ENCODE measurements around the gene MAST4. TPM values are rescaled to one million over a fixed set of nuclear protein-coding genes. Genes with fewer than 3 reads are reported as not detected.

The MAST4 gene
- total RNA-seq, 4 donors from 2014 or later = 16.2 to 32.8 (median 25.0) TPM

GRCh38 chr5:66642538-66642937, 46.3 kb downstream of the MAST4 start:
- no peak for ATAC-seq
- no peaks in the 10 kb centered on the region for H3K4me1 ChIP-seq
- no peaks in the 10 kb centered on the region for H3K27me3 ChIP-seq
- no peak overlapping the region for H3K4me3 ChIP-seq
- no peak overlapping the region for H3K27ac ChIP-seq
- 80 to 82% methylated on average over 2 to 3 of the region's 3 CpGs for WGBS, 2 donors (ENCODE audit: low coverage in 1 of 2)
- no peak for TF ChIP-seq CTCF (IDR thresholded peaks at IDR 0.05)
- no peak for TF ChIP-seq POLR2A (IDR thresholded peaks at IDR 0.05)
- TF ChIP-seq POLR2AphosphoS5 (IDR thresholded peaks at IDR 0.05) = no peak
- no peak for TF ChIP-seq EP300 (IDR thresholded peaks at IDR 0.05)
- H3K36me3 ChIP-seq = no peaks in the 10 kb centered on the region
- H3K9me3 ChIP-seq = peaks cover 0 to 3% (median 0%) of the 10 kb centered on the region in 3 donors

GRCh38 chr5:66643387-66643786, 47.2 kb downstream of the MAST4 start:
- TF ChIP-seq EP300 (IDR thresholded peaks at IDR 0.05) (no peak), POLR2AphosphoS5 (IDR thresholded peaks at IDR 0.05) (no peak), CTCF (IDR thresholded peaks at IDR 0.05) (no peak), POLR2A (IDR thresholded peaks at IDR 0.05) (no peak)
- H3K9me3 ChIP-seq = peaks cover 0 to 3% (median 0%) of the 10 kb centered on the region in 3 donors
- no peak overlapping the region for H3K4me3 ChIP-seq
- no peaks in the 10 kb centered on the region for H3K27me3 ChIP-seq
- no peak for ATAC-seq
- no peaks in the 10 kb centered on the region for H3K36me3 ChIP-seq
- H3K4me1 ChIP-seq = no peaks in the 10 kb centered on the region
- H3K27ac ChIP-seq = no peak overlapping the region

- H3K27ac ChIP-seq = no peak overlapping the region
- H3K36me3 ChIP-seq = no peaks in the 10 kb centered on the region
- TF ChIP-seq CTCF (IDR thresholded peaks at IDR 0.05) = no peak
- no peak for TF ChIP-seq POLR2AphosphoS5 (IDR thresholded peaks at IDR 0.05)
- TF ChIP-seq POLR2A (IDR thresholded peaks at IDR 0.05) = no peak
- TF ChIP-seq EP300 (IDR thresholded peaks at IDR 0.05) = no peak
- H3K9me3 ChIP-seq = peaks cover 0 to 3% (median 0%) of the 10 kb centered on the region in 3 donors
- no peaks in the 10 kb centered on the region for H3K27me3 ChIP-seq
- no peak for ATAC-seq
- H3K4me3 ChIP-seq = no peak overlapping the region
- no peaks in the 10 kb centered on the region for H3K4me1 ChIP-seq
These were observed 47.9 kb downstream of the MAST4 start for GRCh38 chr5:66644111-66644510.

GRCh38 chr5:66645039-66645438, 48.8 kb downstream of the MAST4 start:
- 80 to 83% methylated on average over 3 of the region's 3 CpGs for WGBS, 2 donors (ENCODE audit: low coverage in 1 of 2)
- Histone ChIP-seq H3K4me1 (no peaks in the 10 kb centered on the region), H3K9me3 (peaks cover 0 to 3% (median 0%) of the 10 kb centered on the region in 3 donors), H3K27me3 (no peaks in the 10 kb centered on the region), H3K4me3 (no peak overlapping the region), H3K27ac (no peak overlapping the region), H3K36me3 (no peaks in the 10 kb centered on the region)
- no peak for ATAC-seq
- no peak for TF ChIP-seq EP300 (IDR thresholded peaks at IDR 0.05)
- no peak for TF ChIP-seq CTCF (IDR thresholded peaks at IDR 0.05)
- no peak for TF ChIP-seq POLR2A (IDR thresholded peaks at IDR 0.05)

- Histone ChIP-seq H3K27ac (no peak overlapping the region), H3K36me3 (no peaks in the 10 kb centered on the region), H3K4me1 (no peaks in the 10 kb centered on the region), H3K4me3 (no peak overlapping the region), H3K9me3 (peaks cover 0 to 3% (median 0%) of the 10 kb centered on the region in 3 donors), H3K27me3 (no peaks in the 10 kb centered on the region)
- TF ChIP-seq POLR2AphosphoS5 (IDR thresholded peaks at IDR 0.05) (no peak), EP300 (IDR thresholded peaks at IDR 0.05) (no peak), CTCF (IDR thresholded peaks at IDR 0.05) (no peak), POLR2A (IDR thresholded peaks at IDR 0.05) (no peak)
- peak; percentile 60 for ATAC-seq
- WGBS, 2 donors (ENCODE audit: low coverage in 1 of 2) = 58 to 89% methylated on average over 2 of the region's 2 CpGs
These were observed 50.4 kb downstream of the MAST4 start for GRCh38 chr5:66646570-66646969.

Measured in gastroesophageal sphincter (tissue), 4 donors.